Ecto neural progenitor cell (in vitro differentiated cells): ENCODE results near the gene NIPA2.

Source experiments
- DNase-seq: peaks from one replicate; pipeline ENCODE4 v3.0.0-alpha.2; 2018; ENCODE audit warnings: low spot score

NIPA2 gene

GRCh38 chr15:22902981-22903380 is 64.5 kb downstream of the NIPA2 start:
- DNase-seq: no peak

GRCh38 chr15:22903427-22903826 is 65.0 kb downstream of the NIPA2 start:
- DNase-seq: no peak

- no peak for DNase-seq
These were observed 65.6 kb downstream of the NIPA2 start for GRCh38 chr15:22903961-22904534.

- DNase-seq: no peak
These were observed 66.3 kb downstream of the NIPA2 start for GRCh38 chr15:22904736-22905135.

- DNase-seq: no peak
These were observed 68.9 kb downstream of the NIPA2 start for GRCh38 chr15:22907161-22907950.

- no peak for DNase-seq
These were observed 70.4 kb downstream of the NIPA2 start for GRCh38 chr15:22908830-22909229.

- no peak for DNase-seq
These were observed 72.8 kb downstream of the NIPA2 start for GRCh38 chr15:22911306-22911705.

- no peak for DNase-seq
These were observed 73.8 kb downstream of the NIPA2 start for GRCh38 chr15:22912256-22912655.

- DNase-seq: no peak
These were observed 75.3 kb downstream of the NIPA2 start for GRCh38 chr15:22913646-22914380.

GRCh38 chr15:22915866-22916515 is 77.5 kb downstream of the NIPA2 start:
- DNase-seq: no peak

GRCh38 chr15:22916606-22917350 is 78.3 kb downstream of the NIPA2 start:
- DNase-seq: no peak

GRCh38 chr15:22917556-22917955 is 79.1 kb downstream of the NIPA2 start:
- no peak for DNase-seq
